Fibroblast of villous mesenchyme (primary cell): ENCODE measurements around the gene NME9. TPM values are rescaled to one million over a fixed set of nuclear protein-coding genes. Genes with fewer than 3 reads are reported as not detected.

Experiments used
- DNase-seq: peaks from one replicate; pipeline ENCODE4 v3.0.0-alpha.2; 2010; ENCODE audit warnings: low read depth
- H3K4me3 ChIP-seq: 2 replicates; pipeline ENCODE4 v1.5.1; 2011; ENCODE audit warnings: low read depth, mild to moderate bottlenecking, low read length
- total RNA-seq: library from RNA; depleted of rRNA; stranded (reverse); fragments of >200 nt; gene quantifications from 2 replicates; pipeline ENCODE4 v1.2.3, GENCODE V29; 2012
- TF ChIP-seq, protein P1 (sequence below): IDR thresholded peaks from 2 replicates; pipeline ENCODE4 v1.5.1; 2012; ENCODE audit warnings: low read depth, mild to moderate bottlenecking, low read length; ENCODE audit not compliant: insufficient read depth

The NME9 gene
- total RNA-seq, 1 donor, result under 0.01 TPM

DNA sequence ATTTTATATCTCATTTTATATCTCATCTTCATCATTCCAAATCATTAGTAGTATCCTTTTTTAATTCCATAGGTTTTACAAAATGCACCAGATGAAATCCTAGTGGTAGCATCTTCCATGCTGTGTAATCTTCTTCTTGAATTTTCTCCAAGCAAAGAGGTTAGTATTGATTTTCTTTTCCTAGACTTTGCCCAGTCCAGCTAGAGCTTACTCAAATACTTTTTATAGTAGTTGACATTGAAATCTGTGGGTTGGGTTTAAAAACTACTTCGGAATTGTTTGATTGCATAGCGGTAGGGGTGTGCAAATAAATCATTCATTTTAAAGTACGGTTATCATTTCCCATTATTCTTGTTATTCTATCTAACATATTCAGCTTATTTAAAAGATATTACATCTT, 62.6 kb downstream of the NME9 start:
- TF ChIP-seq, protein P1, sequence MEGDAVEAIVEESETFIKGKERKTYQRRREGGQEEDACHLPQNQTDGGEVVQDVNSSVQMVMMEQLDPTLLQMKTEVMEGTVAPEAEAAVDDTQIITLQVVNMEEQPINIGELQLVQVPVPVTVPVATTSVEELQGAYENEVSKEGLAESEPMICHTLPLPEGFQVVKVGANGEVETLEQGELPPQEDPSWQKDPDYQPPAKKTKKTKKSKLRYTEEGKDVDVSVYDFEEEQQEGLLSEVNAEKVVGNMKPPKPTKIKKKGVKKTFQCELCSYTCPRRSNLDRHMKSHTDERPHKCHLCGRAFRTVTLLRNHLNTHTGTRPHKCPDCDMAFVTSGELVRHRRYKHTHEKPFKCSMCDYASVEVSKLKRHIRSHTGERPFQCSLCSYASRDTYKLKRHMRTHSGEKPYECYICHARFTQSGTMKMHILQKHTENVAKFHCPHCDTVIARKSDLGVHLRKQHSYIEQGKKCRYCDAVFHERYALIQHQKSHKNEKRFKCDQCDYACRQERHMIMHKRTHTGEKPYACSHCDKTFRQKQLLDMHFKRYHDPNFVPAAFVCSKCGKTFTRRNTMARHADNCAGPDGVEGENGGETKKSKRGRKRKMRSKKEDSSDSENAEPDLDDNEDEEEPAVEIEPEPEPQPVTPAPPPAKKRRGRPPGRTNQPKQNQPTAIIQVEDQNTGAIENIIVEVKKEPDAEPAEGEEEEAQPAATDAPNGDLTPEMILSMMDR, result no peak
- DNase-seq, result no peak

GRCh38 chr3:138265745-138266144, 63.9 kb downstream of the NME9 start:
- TF ChIP-seq, protein P1, result no peak
- DNase-seq, result peak; percentile 12
- no peak overlapping the region for H3K4me3 ChIP-seq

More for the DNA sequence above, 62.6 kb downstream of the NME9 start:
- no peak overlapping the region for H3K4me3 ChIP-seq

DNA sequence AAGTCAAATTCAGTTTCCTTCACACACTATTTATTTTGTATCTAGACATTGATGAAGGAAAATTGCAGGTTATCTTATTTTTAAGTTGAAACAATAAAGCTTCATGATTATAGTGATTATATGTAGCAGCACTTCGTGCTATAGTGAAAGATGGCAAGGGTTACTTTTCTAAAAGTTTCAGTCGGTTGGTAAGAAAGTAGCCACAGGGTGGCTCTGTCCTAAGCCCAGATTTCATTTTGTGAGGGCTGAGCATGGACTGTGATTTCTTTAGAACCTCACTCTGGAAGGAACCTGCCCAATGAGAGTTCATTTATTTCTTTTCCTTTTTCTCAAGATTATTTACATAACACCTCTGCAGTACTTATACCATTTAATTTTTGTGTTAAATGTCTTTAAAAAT, 66.5 kb downstream of the NME9 start:
- TF ChIP-seq, protein P1, result peak; percentile 7
- H3K4me3 ChIP-seq, result no peak overlapping the region
- no peak for DNase-seq

DNA sequence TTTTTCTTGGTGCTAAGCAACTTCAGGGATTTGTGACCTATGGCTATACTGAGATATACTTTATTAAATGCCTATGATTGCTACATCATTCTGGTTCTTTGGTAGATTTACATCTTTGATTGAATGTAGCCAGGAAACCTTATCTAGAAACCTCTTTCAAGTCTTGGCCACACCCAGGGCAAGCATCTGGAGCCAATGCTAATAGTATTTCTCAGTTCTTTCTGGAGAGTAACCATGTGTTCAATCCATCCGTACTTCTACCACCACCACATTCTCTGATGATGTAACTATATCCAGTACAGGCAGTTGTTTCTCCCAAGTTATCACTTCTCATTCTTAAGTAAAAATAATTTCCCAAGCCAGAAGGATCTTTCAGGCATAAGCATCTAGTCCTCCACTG, 69.0 kb downstream of the NME9 start:
- peak; percentile 28 for DNase-seq
- no peak overlapping the region for H3K4me3 ChIP-seq
- TF ChIP-seq, protein P1, result no peak

DNA sequence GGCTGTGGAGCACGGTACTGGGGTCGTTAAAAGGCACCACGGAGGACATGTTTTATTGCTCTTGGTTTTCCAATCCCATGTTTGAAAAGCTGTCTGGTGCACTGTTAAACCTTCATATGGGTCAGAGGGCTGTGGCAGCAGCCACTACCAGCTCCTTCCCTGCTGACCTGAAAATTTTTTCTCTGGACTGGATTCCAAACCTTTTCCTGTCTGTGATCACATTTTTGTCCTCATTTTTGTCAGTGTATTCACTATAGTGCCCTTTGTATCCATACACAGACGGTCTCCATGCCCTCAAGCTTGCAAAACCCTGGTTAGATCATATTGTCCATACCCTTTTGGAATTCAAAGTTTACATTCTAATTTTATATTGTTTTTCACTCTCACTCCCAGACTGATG, 70.5 kb downstream of the NME9 start:
- TF ChIP-seq, protein P1, result no peak
- DNase-seq, result no peak
- no peak overlapping the region for H3K4me3 ChIP-seq

DNA sequence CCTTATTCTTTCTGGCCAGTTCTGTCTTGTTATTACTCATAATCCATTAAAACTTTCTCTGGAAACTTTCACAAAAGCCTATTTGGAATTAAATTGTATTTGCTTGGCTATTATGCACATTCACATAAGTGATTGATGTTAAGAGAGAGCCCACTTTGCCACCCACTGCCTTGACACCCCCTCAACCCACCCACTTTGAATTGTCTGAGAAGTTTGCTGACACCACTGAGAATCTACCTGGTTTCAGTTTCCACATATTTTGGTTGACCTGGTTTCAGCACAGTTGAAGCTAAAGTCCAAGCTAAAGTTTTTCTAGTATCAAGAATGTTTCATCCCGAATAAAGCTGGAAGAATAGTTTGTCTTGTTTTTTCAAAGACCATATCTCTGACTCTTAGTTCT, 71.7 kb downstream of the NME9 start:
- no peak for DNase-seq
- no peak overlapping the region for H3K4me3 ChIP-seq
- TF ChIP-seq, protein P1, result no peak

DNA sequence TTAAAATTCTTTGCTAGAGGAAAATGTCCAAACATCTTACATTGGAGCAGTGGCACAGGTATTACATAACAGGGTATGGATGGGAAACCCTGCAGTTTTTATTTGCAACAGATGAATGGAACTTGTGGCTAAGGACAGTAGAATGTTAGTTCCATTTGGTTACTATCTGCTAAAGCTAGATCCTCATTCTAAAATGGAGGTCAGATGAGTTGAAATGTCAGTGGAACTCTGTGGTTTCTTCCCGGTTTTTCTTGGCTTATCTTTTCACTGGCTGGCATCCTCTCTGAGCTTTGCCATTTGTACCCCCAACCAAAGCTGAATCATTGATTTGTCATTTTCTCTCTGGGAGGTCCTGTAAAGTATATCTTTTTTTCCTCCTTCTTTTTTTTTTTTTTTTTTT, 73.6 kb downstream of the NME9 start:
- TF ChIP-seq, protein P1, result no peak
- DNase-seq, result no peak
- no peak overlapping the region for H3K4me3 ChIP-seq
